Measurements from ENCODE around the gene MIDN. TPM values are rescaled to one million over a fixed set of nuclear protein-coding genes. Genes with fewer than 3 reads are reported as not detected.

The MIDN gene
- total and polyA plus RNA-seq, 12 donors: 8.6 to 189 (median 59.9) TPM

GRCh38 chr19:1283207-1283916 is 35.0 kb downstream of the MIDN start:
- WGBS, 4 donors: 37 to 59% (median 44%) methylated on average over 6 to 29 of the region's 29 CpGs

GRCh38 chr19:1283917-1284292 is 35.5 kb downstream of the MIDN start:
- DNase-seq: no peak
- H3K36me3 ChIP-seq (replicated peaks in 1 of 2): peaks cover 0 to 6% of the 10 kb centered on the region in 2 donors
- peaks cover 50% of the 10 kb centered on the region for H3K27me3 ChIP-seq
- WGBS, 4 donors: 78 to 100% (median 85%) methylated on average over 1 to 12 of the region's 12 CpGs
- peaks cover 0 to 5% of the 10 kb centered on the region in 2 donors for H3K4me1 ChIP-seq (replicated peaks in 1 of 2)
- intact Hi-C loops (cut with DNase I): loop anchor here (10.0 kb wide), 2 partner anchors 101 to 231 kb away; partner anchors contain the start of genes ADAMTSL5 (in 1 of the 2) and NDUFS7 (in 1 of the 2)
- TF ChIP-seq, protein P1, sequence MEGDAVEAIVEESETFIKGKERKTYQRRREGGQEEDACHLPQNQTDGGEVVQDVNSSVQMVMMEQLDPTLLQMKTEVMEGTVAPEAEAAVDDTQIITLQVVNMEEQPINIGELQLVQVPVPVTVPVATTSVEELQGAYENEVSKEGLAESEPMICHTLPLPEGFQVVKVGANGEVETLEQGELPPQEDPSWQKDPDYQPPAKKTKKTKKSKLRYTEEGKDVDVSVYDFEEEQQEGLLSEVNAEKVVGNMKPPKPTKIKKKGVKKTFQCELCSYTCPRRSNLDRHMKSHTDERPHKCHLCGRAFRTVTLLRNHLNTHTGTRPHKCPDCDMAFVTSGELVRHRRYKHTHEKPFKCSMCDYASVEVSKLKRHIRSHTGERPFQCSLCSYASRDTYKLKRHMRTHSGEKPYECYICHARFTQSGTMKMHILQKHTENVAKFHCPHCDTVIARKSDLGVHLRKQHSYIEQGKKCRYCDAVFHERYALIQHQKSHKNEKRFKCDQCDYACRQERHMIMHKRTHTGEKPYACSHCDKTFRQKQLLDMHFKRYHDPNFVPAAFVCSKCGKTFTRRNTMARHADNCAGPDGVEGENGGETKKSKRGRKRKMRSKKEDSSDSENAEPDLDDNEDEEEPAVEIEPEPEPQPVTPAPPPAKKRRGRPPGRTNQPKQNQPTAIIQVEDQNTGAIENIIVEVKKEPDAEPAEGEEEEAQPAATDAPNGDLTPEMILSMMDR (IDR thresholded peaks at IDR 0.05): no peak
- no peak for TF ChIP-seq POLR2A (IDR thresholded peaks at IDR 0.05)
- H3K9me3 ChIP-seq (replicated peaks in 1 of 3): no peaks in the 10 kb centered on the region
- no peak overlapping the region for H3K4me3 ChIP-seq
- H3K27ac ChIP-seq: no peak overlapping the region

More at GRCh38 chr19:1283207-1283916, 35.0 kb downstream of the MIDN start:
- TF ChIP-seq, protein P1 (IDR thresholded peaks at IDR 0.05): no peak
- no peak for TF ChIP-seq POLR2A (IDR thresholded peaks at IDR 0.05)
- Histone ChIP-seq H3K27ac (no peak overlapping the region), H3K36me3 (replicated peaks in 1 of 2) (peaks cover 0 to 8% of the 10 kb centered on the region in 2 donors), H3K27me3 (peaks cover 45% of the 10 kb centered on the region), H3K9me3 (replicated peaks in 1 of 3) (no peaks in the 10 kb centered on the region), H3K4me3 (no peak overlapping the region), H3K4me1 (replicated peaks in 1 of 2) (peaks cover 0 to 5% of the 10 kb centered on the region in 2 donors)
- DNase-seq: no peak
- intact Hi-C loops (cut with DNase I): loop anchor here (10.0 kb wide), 2 partner anchors 101 to 231 kb away; partner anchors contain the start of genes ADAMTSL5 (in 1 of the 2) and NDUFS7 (in 1 of the 2)

DNA sequence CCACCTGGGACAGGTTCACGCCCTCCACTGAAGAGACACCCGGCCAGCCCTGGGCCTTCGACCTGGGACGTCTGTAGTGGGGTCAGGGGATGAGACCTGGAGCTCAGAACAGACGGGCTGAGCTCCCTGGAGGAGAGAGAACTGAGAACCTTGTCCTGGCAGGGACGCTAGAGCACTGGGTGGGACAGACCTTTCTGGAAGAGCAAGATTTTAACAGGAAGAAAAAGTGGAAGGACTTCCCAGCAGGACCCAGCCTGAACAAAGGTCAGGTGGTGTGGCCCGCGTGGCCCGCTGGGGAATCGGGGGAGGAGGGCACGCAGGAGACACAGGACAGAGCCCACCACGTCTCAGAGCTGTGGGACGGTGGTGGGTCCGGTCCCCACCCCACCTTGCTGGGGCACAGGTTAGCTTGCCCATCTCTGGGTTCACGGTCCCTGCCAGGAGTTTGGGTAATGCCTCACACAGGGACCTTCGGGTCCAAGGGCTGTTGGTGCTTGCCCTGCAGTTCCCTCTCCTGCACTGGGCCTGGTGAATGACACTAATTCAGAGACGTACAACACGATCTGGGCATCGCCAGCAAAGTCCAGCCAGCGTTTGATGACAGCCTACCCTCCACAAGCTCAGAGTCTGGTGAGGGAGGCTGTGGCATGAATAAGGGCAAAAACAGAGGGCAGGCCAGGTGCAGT is 36.1 kb downstream of the MIDN start:
- 76 to 79% (median 78%) methylated on average over 19 to 20 of the region's 20 CpGs for WGBS, 4 donors
- intact Hi-C loops (cut with DNase I): loop anchor here (10.0 kb wide), 2 partner anchors 100 to 230 kb away; partner anchors contain the start of genes ADAMTSL5 (in 1 of the 2) and NDUFS7 (in 1 of the 2)
- H3K27me3 ChIP-seq: peaks cover 51% of the 10 kb centered on the region
- H3K9me3 ChIP-seq (replicated peaks in 1 of 3): no peaks in the 10 kb centered on the region
- H3K4me3 ChIP-seq: no peak overlapping the region
- H3K36me3 ChIP-seq (replicated peaks in 1 of 2): peaks cover 0 to under 1% of the 10 kb centered on the region in 2 donors
- peaks cover 0 to 5% of the 10 kb centered on the region in 2 donors for H3K4me1 ChIP-seq (replicated peaks in 1 of 2)
- no peak overlapping the region for H3K27ac ChIP-seq
- no peak for TF ChIP-seq POLR2A (IDR thresholded peaks at IDR 0.05)
- TF ChIP-seq, protein P1 (IDR thresholded peaks at IDR 0.05): no peak
- DNase-seq: no peak

All from adrenal gland (tissue), 12 donors.